Hepatocyte (in vitro differentiated cells): ENCODE data around the gene DDX56. TPM values are rescaled to one million over a fixed set of nuclear protein-coding genes. Genes with fewer than 3 reads are reported as not detected.
"Not testable (repeated sequence)": the region's sequence is repeated elsewhere in the genome, so short reads cannot be mapped to it uniquely, and the experiment has no call there.

Experiments used
- DNase-seq: peaks from one replicate; pipeline ENCODE4 v3.0.0-alpha.2; 2016; ENCODE audit warnings: low spot score
- H2AFZ ChIP-seq: fragments of 200-600 bp; sonication (generic); 2 replicates; pipeline ENCODE4 v1.6.0; 2016; ENCODE audit warnings: antibody characterized with exemption, mild to moderate bottlenecking
- H3K27ac ChIP-seq: fragments of 200-600 bp; sonication (generic); 2 replicates; pipeline ENCODE4 v1.5.1; 2016; ENCODE audit warnings: mild to moderate bottlenecking
- H3K27me3 ChIP-seq: fragments of 200-600 bp; sonication (generic); 2 replicates; pipeline ENCODE4 v1.6.1; 2016
- H3K36me3 ChIP-seq: fragments of 200-600 bp; sonication (generic); replicated peaks from 2 replicates; pipeline ENCODE4 v1.5.1; 2016; ENCODE audit warnings: low read depth; ENCODE audit not compliant: insufficient read depth
- H3K4me1 ChIP-seq: fragments of 200-600 bp; sonication (generic); 2 replicates; pipeline ENCODE4 v1.5.1; 2016; ENCODE audit warnings: mild to moderate bottlenecking, moderate library complexity; ENCODE audit not compliant: insufficient read depth
- H3K4me2 ChIP-seq: fragments of 200-600 bp; sonication (generic); 2 replicates; pipeline ENCODE4 v1.6.0; 2016
- H3K4me3 ChIP-seq: fragments of 200-600 bp; sonication (generic); 2 replicates; pipeline ENCODE4 v1.5.1; 2016; ENCODE audit warnings: mild to moderate bottlenecking
- H3K79me2 ChIP-seq: fragments of 200-600 bp; sonication (generic); 2 replicates; pipeline ENCODE4 v1.6.0; 2017; ENCODE audit warnings: mild to moderate bottlenecking
- H3K9me2 ChIP-seq: fragments of 200-600 bp; sonication (generic); replicated peaks from 2 replicates; pipeline ENCODE4 v1.6.0; 2017; ENCODE audit warnings: mild to moderate bottlenecking; ENCODE audit not compliant: insufficient read depth
- H3K9me3 ChIP-seq: fragments of 200-600 bp; sonication (generic); 2 replicates; pipeline ENCODE4 v1.5.1; 2016; ENCODE audit warnings: low read depth, mild to moderate bottlenecking
- H4K20me1 ChIP-seq: fragments of 200-600 bp; sonication (generic); 2 replicates; pipeline ENCODE4 v1.6.0; 2016; ENCODE audit warnings: mild to moderate bottlenecking; ENCODE audit not compliant: insufficient read depth, poor library complexity, severe bottlenecking
- EZH2 ChIP-seq: fragments of 200-600 bp; sonication (generic); IDR thresholded peaks from 2 replicates; pipeline ENCODE4 v1.6.1; 2016; ENCODE audit warnings: antibody characterized with exemption, mild to moderate bottlenecking, borderline replicate concordance
- EZH2phosphoT487 ChIP-seq: fragments of 200-600 bp; sonication (generic); IDR thresholded peaks from one replicate; pipeline ENCODE4 v1.6.1; 2018; ENCODE audit warnings: antibody characterized with exemption, mild to moderate bottlenecking, low read depth, moderate library complexity; ENCODE audit not compliant: unreplicated experiment, severe bottlenecking
- WGBS: methylation state at CpG from one replicate; pipeline ENCODE4 v1.1.6; 2016; ENCODE audit warnings: low lambda C conversion rate; ENCODE audit errors: missing lambda C conversion rate; 5-methylcytosine and 5-hydroxymethylcytosine counted together
- polyA plus RNA-seq: library from polyadenylated mRNA; unstranded; fragments of >200 nt; fragmentation: Nextera tagmentation; extraction: Ambion mirVana; gene quantifications from 2 replicates; pipeline ENCODE4 v1.2.1, GENCODE V29; 2016
- total RNA-seq: library from RNA; depleted of rRNA; stranded (reverse); fragments of >200 nt; gene quantifications from 2 replicates; pipeline ENCODE4 v1.2.3, GENCODE V29; 2014
- TF ChIP-seq, protein P1 (sequence below): fragments of 200-600 bp; sonication (generic); IDR thresholded peaks from 2 replicates; pipeline ENCODE4 v1.5.1; 2016; ENCODE audit warnings: antibody characterized with exemption, mild to moderate bottlenecking; ENCODE audit not compliant: poor library complexity

DDX56 gene
- total and polyA plus RNA-seq, 2 experiments from 2014 or later: 57.1 to 85.0 TPM

DNA sequence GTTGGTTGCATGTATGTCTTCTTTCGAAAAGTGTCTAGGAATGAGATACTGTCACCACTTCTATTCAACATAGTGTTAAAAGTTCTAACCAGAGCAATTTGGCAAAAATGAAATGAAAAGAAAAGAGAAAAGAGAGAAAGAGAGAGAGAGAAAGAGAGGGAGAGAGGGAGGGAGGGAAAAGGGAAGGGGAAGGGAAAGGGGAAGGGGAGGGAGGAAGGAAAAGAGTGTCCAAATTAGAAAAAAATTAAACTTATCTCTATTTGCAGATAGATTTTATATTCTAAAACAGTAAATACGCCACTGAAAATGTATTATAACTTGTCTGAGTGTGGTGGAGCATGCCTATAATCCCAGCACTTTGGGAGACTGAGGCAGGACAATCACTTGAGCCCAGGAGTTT is 16.2 kb downstream of the DDX56 start:
- H4K20me1 ChIP-seq: no peaks in the 10 kb centered on the region
- no peaks in the 10 kb centered on the region for H3K27me3 ChIP-seq
- no peaks in the 10 kb centered on the region for H3K36me3 ChIP-seq
- H3K9me3 ChIP-seq: no peaks in the 10 kb centered on the region
- 88% methylated on average over 2 of the region's 2 CpGs for WGBS
- no peaks in the 10 kb centered on the region for H3K79me2 ChIP-seq
- DNase-seq: no peak
- H3K27ac ChIP-seq: no peak overlapping the region
- no peak overlapping the region for H2AFZ ChIP-seq
- H3K4me2 ChIP-seq: no peak overlapping the region
- H3K4me1 ChIP-seq: peaks cover 7% of the 10 kb centered on the region
- TF ChIP-seq EZH2 (no peak), EZH2phosphoT487 (no peak)
- TF ChIP-seq, protein P1, sequence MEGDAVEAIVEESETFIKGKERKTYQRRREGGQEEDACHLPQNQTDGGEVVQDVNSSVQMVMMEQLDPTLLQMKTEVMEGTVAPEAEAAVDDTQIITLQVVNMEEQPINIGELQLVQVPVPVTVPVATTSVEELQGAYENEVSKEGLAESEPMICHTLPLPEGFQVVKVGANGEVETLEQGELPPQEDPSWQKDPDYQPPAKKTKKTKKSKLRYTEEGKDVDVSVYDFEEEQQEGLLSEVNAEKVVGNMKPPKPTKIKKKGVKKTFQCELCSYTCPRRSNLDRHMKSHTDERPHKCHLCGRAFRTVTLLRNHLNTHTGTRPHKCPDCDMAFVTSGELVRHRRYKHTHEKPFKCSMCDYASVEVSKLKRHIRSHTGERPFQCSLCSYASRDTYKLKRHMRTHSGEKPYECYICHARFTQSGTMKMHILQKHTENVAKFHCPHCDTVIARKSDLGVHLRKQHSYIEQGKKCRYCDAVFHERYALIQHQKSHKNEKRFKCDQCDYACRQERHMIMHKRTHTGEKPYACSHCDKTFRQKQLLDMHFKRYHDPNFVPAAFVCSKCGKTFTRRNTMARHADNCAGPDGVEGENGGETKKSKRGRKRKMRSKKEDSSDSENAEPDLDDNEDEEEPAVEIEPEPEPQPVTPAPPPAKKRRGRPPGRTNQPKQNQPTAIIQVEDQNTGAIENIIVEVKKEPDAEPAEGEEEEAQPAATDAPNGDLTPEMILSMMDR: no peak
- H3K9me2 ChIP-seq: no peaks in the 10 kb centered on the region
- no peak overlapping the region for H3K4me3 ChIP-seq

DNA sequence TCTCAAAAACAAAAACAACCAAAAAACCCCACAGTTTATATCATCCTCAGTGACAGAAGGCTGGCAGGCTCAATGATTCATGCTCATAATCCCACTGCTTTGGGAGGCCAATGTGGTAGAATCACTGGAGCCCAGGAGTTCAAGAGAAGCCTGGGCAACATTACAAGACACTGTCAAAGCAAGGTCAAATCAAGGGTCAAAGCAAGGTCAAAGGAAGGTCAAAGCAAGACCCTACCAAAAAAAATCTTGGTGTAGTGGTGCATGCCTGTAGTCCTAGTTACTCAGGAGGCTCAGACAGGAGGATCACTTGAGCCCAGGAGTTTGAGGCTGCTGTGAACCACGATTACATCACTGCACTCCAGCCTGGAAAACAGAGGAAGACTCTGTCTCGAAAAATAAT is 18.4 kb downstream of the DDX56 start:
- WGBS: 95% methylated on average over 2 of the region's 2 CpGs
- Histone ChIP-seq H4K20me1 (no peaks in the 10 kb centered on the region), H3K4me2 (no peak overlapping the region), H3K4me1 (no peaks in the 10 kb centered on the region), H2AFZ (no peak overlapping the region), H3K36me3 (no peaks in the 10 kb centered on the region), H3K27ac (no peak overlapping the region), H3K9me3 (no peaks in the 10 kb centered on the region), H3K79me2 (no peaks in the 10 kb centered on the region), H3K9me2 (no peaks in the 10 kb centered on the region), H3K4me3 (no peak overlapping the region), H3K27me3 (no peaks in the 10 kb centered on the region)
- no peak for DNase-seq
- no peak for TF ChIP-seq EZH2phosphoT487
- TF ChIP-seq, protein P1: no peak
- no peak for TF ChIP-seq EZH2

DNA sequence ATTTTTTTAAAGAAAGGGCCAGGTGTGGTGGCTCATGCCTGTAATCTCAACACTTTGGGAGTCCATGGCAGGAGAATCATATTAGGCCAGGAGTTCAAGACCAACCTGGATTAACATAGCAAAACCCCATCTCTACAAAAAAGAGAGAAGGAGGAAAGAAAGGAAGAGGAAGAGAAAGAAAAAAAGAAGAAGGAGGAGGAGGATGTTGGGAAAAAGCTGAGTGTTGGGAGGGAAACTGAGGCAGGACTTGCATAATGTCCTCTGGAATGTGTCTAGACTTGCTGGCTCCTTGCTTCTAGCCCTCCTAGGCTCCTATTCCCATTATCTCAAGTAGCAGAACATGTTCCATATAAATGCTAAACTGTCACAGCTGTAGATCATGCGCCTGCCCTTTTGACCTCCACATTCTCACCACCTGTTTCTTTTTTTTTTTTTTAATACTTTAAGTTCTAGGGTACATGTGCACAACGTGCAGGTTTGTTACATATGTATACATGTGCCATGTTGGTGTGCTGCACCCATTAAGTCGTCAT is 21.2 kb downstream of the DDX56 start:
- not testable (repeated sequence) for H3K4me1 ChIP-seq, H3K27ac ChIP-seq, H4K20me1 ChIP-seq, H3K9me2 ChIP-seq, H3K9me3 ChIP-seq, DNase-seq, H3K36me3 ChIP-seq, H3K4me3 ChIP-seq, H2AFZ ChIP-seq, H3K79me2 ChIP-seq, H3K4me2 ChIP-seq, H3K27me3 ChIP-seq
- 76% methylated on average over 3 of the region's 3 CpGs for WGBS

DNA sequence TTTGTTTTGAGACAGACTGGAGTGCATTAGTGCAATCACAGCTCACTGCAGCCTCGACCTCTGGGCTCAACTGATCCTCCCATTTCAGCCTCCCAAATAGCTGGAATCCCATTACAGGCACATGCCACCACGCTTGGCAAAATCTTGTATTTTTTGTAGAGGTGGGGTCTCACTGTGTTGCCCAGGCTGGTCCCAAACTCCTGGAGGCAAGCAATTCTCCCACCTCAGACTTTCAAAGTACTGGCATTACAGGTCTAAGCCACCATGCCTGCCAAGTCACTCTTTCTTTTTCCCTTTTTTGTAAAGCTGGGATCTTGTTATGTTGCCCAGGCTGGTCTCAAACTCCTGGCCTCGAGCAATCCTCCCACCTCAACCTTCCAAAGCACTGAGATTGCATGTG is 24.3 kb downstream of the DDX56 start:
- Histone ChIP-seq H3K4me3 (no peak overlapping the region), H3K9me2 (no peaks in the 10 kb centered on the region), H3K4me2 (no peak overlapping the region), H3K36me3 (no peaks in the 10 kb centered on the region), H3K9me3 (no peaks in the 10 kb centered on the region), H3K79me2 (no peaks in the 10 kb centered on the region), H2AFZ (no peak overlapping the region), H3K4me1 (no peaks in the 10 kb centered on the region), H3K27ac (no peak overlapping the region), H4K20me1 (no peaks in the 10 kb centered on the region), H3K27me3 (no peaks in the 10 kb centered on the region)
- WGBS: 84% methylated on average over 3 of the region's 3 CpGs
- no peak for TF ChIP-seq EZH2
- TF ChIP-seq, protein P1: no peak
- no peak for DNase-seq
